HG03139 (cell line): ENCODE measurements around the gene CAMTA1.

ENCODE experiments used
- ATAC-seq: cut with Tn5 transposase; IDR thresholded peaks from one replicate; pipeline ENCODE4 v1.9.1; 2021; ENCODE audit not compliant: unreplicated experiment

CAMTA1 gene

DNA sequence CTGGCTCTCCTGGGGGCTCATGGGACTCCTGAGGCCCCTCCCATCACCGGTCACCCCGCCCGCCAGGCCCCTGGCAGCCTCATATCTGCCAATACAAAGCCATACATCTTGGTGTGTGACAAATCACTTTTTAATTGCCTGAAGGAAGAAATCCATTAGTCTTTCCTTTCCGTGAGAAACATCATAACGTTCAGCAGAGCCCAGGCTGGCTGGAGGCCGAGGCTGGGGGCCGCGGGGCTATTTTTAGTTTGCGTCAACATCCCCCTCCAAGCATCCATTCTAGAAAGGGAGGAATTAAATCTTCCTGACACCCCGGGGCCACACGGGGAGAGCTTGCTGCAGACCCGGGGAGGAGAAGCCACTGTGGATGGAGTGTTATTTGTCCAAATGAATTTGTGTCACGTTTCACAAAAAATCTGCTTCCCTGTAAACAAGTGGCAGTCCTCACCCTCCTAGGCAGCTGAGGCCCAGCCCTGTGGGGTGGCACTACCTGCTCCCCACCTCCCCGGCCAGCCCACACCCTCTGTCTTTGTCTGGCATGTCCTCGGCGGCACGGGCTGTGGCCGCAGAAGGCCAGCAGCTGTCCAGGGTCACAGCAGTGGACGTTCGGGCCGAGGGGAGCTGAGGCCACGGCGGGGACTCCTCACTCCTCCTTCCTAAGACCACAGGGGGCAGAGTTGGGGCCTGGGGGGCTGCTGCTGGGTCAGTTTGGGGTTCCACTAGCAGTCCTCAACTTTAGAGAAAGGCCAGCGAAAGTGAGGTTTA lies 749.0 kb downstream of the CAMTA1 start:
- ATAC-seq, result no peak

DNA sequence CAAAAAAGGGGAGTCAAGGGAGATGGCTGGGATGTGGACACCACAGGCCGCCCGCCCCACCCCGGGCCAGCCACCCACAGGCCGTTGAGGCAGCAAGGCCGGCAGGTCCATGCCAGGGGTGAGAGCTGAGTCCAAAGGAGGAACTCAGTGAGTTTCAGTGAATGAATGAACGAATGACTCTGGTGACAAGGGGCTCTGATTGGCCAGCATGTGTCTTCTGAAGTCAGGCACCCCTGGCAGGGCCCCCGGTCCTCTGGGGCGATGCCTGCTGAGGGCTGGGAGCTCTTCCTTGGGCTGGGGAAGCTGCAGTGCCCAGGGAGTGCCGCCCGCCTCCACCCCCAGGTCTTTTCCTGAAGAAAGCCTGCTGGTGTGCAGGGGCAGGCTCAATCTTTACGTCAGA lies 749.8 kb downstream of the CAMTA1 start:
- ATAC-seq, result no peak

DNA sequence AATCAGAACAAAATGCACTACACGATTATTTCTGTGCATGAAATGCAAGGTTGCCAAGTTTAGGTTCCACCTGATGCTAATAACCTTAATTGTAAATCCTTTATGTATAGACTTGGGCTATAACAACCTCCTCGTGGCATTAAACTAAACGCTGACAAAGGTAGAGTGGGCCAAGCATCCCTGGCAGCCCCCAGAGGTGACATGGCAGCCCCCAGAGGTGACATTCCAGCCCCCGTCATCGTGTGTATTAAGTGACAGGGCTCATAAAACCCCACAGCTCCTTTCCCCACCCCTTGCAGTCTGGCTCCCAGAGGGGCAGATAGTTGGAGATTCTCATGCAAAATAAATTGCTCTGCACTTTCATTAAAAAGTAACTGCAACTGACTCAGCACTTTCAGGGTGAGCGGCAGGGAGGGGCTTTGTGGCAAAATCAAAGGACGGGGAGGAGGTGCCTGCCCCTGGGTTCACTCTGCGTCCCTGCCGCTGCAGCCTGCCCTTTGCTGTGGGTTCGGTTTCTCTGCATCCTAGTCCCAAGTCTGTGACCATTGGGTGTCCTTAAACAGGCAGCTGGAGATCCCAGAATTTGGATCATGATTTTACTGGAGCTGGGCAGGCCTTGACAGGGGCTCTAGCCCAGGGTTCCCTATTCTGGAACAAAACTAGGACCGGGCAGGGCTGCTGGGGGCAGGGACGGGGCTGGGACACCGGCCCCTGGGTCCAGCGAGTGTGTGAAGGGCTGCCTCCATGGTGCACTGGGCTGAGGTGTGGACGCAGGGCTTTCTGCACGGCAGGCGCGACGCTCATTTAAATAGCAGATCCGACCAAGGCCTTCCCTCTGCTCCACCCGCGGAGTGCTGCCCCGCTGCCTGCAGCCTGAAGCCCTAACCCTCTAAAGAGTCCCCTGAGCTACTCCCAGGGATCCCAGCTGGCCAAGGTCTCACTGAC lies 751.0 kb downstream of the CAMTA1 start:
- no peak for ATAC-seq

DNA sequence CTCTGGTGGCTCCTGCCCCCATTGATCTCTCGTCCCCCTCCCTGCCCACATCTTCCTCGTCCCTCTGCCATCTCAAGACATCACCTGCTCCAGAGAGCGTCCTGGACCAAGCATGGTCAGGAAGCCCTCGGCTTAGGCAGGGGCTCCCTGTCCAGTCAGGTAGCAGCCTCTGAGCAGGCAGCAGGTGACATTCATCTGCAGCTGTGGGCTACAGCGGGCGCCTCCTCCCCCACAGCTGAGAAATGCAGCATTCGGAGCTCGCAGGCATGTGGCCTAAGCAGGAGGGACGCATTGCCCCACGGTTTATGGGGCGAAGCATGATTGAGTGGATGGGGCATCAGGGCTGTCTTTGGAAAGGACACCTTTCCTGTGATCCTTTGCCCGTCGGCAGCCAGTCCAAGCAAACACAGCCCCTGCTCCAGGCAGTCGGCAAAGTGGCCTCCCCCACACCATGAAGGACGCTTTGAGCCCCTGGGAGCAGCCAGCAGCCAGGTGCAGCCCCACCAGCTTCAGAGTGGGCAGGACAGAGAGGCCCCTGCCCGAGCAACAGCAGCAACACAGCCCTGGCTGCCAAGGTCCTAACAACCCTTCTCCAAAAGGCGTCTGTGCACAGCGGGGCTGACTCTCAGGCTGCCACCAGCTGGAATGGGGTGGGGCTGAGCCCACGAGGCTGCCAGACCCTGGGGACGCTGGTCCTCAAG lies 751.8 kb downstream of the CAMTA1 start:
- no peak for ATAC-seq

DNA sequence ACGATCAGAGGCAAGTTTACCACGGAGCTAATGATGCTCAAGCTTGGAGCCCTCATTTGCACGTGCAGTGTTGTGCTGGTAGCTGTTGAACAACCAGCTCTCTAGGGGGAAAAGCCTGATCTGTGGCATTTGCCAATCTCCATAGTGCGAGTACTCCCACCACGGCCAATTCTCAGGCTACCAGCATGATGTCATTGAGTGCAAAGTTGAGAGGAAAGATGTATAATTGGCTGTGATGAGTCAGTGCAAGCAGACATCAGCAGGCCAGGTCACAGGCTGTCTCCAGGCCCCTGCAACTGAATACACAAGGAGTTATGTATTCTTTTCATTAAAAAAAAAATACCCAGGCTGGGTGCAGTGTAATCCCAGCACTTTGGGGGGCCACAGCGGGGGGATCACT lies 752.8 kb downstream of the CAMTA1 start:
- ATAC-seq, result no peak

DNA sequence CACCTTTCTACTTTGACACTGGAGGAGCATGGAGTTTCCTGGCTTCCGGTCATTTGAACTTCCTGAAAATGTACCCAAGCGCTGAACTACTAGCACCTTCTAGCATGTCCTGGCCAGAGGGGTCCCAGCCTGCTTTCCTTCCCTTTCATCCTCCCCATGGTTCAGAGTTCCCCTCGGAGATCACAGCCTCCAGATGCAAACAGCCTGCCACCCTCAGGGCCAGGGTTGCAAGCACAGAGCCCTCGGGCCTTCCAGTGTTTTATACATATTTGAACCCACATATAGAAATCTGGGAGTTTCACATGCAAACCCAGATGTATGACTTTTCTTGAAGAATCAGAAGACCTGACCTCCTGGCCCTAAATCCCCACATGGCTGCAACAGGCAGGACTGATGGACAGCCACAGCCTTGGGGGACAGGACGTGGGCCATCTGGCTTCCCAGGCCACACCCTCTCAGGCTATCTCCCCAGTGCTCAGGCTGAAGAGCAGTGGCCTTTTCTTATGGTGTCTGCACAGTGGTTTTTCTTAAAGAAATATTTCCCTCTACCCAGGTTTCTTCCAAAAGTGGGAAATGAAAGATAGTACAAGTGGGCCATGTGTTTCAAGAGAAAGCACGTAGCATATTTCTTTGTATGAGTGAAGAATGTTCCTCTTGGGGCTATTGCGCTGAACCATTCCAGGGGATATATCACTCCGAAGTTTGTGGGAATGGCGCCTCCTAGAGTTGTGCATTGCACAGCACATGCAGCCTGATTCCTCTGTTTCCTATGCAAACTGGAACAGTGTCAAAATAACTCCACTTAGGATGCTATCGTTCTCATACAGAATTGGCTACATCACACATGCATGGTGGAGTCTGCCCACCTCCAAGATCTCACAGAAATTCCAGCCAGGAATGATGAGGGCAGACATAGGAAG lies 753.9 kb downstream of the CAMTA1 start:
- ATAC-seq, result no peak

DNA sequence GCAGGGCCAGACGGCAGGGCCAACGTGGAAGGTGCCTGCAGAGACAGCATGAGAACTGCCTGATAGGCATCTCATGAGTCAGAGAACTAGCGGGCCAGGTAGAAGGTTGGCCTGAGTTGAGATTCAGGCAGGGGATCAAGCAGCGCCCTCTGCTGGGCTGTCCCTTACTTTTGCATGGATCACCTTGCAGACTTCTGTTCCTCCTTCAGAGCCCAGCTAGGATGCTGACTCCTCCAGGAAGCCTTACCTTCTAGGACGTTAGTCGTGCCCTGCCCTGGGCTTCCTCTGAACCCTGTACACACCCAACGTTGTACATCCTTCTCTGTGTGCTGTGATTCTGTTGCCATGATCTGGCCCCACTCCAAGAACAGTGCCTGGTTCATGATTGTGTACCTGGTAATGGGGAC lies 754.5 kb downstream of the CAMTA1 start:
- no peak for ATAC-seq

DNA sequence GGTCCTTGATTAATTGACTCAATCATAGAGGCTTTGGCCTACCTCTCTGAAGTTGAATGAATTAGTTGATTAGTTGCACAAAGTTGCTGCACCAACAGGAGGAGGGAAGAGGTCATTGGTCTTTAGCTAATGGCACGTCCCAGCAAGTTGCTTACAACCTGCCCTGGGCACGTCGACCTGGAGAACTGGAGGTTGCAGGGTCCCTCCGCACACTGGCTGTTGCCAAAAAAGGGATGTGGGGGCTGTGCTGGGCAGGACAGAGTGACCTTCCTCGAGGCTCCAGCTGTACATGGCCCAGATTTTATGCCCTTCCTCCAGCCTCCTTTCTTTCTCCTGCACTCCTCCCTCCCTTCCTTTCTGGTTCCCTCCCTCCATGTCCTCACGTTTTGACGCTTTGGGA lies 755.6 kb downstream of the CAMTA1 start:
- ATAC-seq, result no peak

DNA sequence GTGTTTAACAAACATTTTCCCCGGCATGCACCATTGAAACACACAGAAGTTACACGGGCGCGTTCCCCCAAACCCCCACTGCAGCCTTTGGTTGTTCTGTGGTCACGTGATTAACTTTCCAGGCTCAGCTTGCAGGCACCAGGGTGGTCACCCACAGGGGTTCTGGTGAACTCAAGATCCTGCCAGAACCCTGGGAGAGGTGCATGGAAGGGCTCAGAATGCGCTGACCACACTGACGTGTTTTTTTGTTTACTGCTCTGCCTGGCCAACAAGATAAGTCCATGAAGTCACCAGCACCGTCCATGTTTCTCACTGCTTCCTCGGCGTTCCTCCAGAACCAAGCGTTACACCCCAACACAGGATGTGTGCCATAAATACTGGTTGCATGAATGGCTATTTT lies 756.4 kb downstream of the CAMTA1 start:
- ATAC-seq, result no peak

DNA sequence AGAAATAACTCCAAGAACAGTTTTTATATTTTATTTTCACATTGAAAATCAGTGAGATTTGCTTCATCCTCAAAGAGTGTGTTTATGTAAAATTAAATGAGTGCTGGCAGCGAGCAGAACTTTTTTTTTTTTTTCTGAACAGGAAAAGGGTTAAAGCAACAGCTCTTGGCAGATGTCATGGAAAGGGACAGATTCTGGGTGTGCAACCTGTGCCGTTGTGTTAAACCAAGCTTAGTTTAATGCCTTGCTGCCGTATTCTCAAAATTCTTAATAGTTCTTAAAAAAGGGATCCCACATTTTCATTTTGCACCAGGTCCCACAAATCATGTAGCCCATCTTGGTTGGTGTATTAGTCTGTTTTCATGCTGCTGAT lies 758.5 kb downstream of the CAMTA1 start:
- ATAC-seq, result no peak

DNA sequence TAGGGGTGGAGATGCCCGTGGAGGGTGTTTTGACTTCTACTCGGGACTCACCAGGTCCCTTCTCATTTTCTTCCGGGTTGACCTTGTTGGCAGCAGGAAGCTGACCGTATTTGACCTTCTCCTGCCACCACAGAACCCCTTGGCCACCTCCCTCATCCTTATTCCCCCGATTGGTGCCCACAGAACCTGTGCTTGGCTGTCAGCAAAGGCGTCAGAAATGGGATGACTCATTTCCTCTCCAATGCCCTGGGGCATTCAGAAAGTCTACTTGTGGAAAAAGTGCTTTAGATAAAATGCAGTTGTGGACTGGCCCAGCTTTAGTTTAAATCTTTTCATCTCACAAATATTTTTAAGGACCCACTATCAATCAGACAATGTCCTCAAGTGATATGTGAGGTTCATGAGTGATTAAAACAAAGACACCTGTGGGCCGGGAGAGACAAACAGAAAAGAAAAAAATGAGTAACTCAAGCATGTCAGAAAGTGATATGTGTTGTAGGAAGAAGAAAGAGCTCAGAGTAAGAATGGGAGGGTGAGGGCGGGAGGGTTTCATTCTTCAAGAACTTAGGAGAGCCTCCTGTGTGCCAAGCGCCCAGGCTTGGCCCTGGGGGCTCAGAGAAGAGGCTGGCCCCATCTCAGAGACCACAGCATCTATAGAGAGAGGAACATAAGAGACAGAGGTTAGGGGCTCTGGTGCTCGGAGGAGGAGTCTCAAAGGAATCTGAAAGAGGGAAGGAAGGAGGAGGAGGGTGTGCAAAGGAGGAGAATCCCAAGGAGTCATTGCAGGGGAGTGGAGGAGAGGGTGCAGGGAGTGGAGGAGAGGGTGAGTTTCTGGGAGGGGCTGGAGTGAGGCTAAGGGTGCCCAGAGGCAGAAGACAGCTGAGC lies 764.3 kb downstream of the CAMTA1 start:
- no peak for ATAC-seq

DNA sequence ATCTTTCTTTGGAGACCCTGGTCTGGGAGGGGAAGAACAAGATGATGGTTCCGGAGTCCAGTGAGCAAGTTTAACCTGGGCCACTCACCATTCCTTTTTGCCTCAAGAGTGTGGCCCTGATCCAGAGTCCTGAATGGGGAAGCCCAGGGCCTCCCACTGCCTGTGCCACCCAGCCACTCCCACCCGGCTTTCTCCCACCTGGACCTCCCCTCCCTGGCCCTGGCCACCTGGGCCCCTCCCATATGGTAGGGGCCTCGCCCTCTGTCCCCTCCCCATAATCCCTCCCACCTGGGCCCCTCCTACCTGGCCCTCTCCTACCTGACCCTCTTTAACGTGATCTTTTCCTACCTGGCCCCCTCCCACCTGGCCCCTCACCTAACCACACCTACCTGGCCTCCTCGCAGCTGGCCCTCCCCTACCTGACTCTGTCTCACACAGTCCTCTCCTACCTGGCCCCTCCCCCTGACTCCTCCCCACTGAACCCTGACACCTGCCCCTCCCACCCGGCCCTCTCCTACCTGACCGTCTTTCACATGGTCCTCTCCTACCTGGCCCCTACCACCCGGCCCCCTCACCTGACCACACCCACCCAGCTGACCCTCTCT lies 765.1 kb downstream of the CAMTA1 start:
- no peak for ATAC-seq

DNA sequence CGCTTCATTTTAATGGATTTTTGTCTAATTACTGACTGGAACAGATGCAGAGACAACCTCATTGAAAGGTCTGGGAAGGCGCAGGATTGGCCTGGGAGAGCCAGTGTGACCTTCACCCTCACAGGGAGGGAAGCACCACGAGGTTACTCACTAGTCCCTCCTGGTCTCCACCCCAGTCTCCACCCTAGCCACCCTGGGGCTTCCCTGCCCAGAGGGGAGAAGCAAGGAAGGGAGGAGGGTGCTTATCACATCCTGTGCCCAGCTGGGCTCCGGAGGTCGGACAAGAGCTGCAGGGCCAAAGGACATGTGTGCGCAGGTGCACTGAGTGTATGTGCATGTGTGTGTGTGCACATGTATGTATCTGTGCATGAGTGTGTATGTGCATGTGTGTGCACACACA lies 765.7 kb downstream of the CAMTA1 start:
- no peak for ATAC-seq

DNA sequence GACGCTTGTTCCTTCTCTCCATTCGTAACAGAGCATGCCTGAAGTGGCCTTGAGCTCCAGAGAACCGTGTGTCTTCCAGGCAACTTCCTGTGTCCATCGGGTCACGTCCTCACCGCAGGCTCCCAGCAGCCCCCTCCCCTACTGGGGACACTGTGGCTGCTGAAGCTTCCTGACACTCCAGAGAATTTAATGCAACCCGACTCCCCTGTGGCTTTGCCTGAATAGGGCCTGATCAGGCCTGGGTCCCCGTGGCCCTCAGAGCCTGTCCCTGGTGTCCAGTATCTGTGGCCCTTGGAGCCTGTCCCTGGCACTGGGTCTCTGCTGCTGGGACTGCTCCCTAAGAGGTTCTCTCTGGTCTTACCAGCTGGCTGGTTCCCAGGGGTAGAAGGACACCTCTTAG lies 766.2 kb downstream of the CAMTA1 start:
- no peak for ATAC-seq

DNA sequence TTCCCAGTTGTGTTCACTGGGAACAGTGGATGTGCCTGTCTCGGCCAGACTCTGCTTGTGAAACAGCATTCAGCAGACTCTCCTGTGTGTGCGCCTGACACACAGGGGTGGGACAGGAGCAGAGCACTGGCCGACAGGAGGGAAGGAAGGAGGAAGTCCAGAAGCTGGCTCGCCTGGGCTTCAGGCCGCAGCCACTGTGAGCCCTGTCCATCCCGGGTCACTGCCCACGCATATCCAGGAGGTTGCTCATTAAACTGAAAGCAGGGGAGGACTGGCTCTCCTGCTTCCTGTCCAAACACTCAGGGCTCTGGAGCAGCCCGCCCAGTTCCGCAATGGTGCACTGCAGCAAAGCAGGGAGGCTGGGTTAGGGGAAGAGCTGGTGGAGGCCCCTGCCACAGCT lies 767.1 kb downstream of the CAMTA1 start:
- no peak for ATAC-seq

DNA sequence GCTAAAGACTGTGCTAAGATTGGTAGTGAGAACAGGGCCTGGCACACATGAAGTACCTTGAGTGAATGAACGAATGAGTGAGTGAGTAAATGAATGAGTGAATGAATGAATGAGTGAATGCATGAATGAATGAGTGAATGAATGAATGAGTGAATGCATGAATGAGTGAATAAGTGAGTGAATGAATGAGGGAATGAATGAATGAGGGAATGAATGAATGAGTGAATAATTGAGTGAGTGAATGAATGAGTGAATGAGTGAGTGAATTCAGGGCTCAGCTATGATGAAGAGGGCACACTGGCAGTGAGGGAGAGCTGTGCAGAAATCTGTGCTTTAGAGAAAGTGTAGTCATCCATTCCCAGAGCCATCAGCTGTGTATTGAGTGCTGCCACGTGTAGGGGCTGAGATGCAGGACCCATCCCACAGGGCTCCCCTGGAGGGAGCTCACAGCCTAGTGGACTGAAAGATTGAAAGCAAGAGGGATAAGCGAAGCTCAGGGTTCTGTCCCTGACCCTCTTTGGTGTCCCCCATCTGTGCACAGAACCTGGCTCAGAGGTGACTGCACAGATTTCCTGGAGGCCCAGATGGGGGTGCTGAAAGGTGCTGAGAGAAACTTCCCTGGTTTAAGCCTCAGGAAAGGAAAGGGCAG lies 767.9 kb downstream of the CAMTA1 start:
- no peak for ATAC-seq

DNA sequence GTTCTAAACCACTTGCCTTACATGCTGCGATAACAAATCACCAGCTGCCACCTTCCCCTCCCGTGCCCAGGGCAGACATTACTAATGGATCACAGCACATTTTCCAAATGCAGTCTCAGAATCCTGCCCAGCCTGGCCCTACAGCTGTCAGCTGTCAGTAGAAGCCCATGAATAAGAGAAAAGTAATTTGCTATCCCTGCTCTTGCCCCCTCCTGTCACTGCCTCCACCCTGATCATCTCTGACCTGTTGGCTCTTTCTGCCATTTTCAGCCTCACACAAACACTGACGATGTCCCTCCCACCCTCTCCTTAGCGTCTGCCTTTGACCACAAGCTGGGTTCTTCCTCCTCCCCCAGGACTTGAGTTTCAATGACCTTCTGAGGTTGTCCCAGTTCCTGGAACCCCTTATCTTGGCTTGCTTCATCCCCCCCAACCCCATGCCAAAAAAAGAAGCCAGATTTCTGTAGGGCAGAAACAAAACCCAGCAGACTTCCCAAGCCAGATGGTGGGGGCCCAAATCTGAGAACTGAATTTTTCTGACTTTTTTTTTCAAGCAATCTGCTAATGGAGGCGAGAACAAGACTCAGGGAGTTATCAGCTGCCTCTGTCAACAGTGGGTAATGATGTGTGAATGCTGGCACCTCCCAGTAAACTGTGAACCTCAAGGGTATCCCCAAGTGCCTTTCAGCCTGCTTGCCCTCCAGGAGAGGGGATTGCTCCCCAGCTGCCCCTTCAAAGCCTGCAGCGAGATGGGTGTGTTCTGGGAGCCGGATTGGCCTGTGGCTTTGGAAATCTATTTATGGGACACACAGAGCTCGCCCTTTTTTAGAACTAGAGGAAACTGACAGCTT lies 769.4 kb downstream of the CAMTA1 start:
- ATAC-seq, result no peak
